A204.1 (cell line): ENCODE data around the gene GLB1L2.

Source experiments
- FAIRE-seq: peaks from 2 replicates; lab custom pipeline; 2012; peaks lifted over from hg19 to GRCh38; lab: Jason Lieb, UNC

Gene GLB1L2

GRCh38 chr11:134349109-134349801, 17.5 kb downstream of the GLB1L2 start:
- FAIRE-seq: no peak

GRCh38 chr11:134349802-134350355, 18.1 kb downstream of the GLB1L2 start:
- no peak for FAIRE-seq

DNA sequence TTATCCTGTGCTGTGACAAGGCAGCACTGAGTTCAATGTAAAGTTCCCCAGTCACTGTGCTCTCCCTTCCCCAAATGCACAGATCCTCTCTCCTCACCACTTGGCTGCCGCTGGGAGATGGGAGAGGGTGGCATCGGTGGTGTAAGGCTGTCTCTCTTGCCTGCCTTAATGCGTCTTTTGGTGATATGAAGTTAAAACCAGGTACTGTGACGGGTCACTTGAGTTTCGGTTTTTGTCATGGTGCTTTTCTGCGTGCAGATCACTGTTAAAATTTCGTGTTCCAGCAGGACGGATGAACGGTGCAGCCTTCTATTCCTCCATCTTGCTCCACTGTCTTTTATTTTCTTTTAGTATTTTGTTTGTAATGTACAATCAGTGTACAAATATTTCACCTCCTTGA, 18.6 kb downstream of the GLB1L2 start:
- no peak for FAIRE-seq

DNA sequence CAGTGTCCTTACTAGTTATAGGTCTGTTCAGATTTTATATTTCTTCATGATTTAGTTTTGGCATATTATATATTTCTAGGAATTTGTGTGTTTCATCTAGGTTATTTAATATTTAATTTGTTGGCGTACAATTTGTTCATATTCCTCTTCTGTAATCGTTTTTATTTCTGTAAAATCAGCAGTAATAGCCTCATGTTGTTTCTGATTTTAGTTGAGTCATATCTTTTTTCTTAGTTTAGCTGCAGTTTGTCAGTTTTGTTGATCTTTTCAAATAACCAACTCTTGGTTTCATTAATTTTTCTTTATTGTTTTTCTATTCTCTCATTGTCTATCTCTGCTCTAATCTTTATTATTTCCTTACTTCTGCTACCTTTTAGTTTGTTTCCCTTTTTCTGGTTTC, 20.3 kb downstream of the GLB1L2 start:
- no peak for FAIRE-seq

DNA sequence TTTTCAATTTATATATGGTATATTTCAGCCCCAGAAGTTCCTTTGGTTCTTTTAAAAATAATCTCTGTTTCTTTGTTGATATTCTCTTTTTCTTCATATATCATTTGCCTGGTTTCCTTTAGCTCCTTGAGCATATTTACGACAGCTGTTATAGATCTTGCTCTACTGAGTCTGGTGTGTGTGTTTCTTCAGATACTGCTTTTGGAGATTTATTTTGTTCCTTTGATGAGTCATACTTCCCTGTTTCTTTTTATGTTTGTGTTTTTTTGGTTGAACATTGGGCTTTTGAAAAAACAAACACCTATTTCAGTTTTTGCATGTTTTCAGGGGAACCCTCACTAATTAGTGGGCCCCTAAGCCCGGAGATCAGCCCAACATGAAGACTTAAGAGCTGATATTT, 23.3 kb downstream of the GLB1L2 start:
- FAIRE-seq: no peak

GRCh38 chr11:134355656-134356055, 23.9 kb downstream of the GLB1L2 start:
- no peak for FAIRE-seq

DNA sequence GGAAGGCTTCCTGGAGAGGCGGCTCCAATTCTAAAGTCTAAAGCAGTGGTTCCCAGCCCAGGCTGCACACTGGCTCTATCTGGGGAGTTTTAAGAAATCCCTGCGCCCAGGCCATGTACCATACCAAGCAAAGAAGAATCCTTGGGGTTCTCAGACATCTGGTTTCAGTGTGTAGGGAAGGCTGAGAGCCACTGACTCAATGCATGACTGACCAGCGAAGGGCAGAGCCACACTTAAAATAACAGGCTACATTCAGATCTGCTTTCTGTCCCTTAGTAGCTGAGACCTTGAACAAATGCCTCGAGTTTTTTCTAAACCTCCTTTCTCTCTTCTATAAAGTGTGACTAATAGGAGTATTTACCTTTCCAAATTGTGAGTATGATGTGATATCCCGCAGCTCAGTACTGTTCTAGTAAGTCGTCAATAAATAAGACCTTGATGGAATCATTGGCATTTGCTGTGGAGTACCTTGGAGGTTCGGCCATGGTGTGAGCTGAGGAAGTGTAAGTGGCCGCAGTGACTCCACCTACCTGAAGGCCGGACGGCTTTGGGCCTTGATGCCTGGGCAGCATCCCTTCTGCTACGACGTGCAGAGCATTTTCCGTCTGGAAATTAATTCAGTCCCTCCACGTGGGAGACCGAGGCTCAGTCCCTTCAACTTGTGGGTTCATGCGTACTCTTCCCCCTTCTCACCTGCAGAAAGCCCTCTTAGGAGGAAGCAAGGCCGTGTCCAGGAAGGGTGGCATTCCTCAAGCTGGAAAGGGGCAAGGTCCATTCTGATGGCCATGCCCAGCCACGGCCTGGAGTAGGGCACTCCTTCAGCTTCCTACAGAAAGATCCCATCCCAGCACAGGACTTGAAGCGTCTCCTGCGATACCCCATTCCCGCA, 25.1 kb downstream of the GLB1L2 start:
- no peak for FAIRE-seq

GRCh38 chr11:134357545-134357839, 25.7 kb downstream of the GLB1L2 start:
- FAIRE-seq: no peak

- no peak for FAIRE-seq
Observed at GRCh38 chr11:134358165-134358855, 26.5 kb downstream of the GLB1L2 start.

GRCh38 chr11:134358856-134359490, 27.2 kb downstream of the GLB1L2 start:
- no peak for FAIRE-seq

GRCh38 chr11:134359646-134360045, 27.9 kb downstream of the GLB1L2 start:
- FAIRE-seq: no peak

DNA sequence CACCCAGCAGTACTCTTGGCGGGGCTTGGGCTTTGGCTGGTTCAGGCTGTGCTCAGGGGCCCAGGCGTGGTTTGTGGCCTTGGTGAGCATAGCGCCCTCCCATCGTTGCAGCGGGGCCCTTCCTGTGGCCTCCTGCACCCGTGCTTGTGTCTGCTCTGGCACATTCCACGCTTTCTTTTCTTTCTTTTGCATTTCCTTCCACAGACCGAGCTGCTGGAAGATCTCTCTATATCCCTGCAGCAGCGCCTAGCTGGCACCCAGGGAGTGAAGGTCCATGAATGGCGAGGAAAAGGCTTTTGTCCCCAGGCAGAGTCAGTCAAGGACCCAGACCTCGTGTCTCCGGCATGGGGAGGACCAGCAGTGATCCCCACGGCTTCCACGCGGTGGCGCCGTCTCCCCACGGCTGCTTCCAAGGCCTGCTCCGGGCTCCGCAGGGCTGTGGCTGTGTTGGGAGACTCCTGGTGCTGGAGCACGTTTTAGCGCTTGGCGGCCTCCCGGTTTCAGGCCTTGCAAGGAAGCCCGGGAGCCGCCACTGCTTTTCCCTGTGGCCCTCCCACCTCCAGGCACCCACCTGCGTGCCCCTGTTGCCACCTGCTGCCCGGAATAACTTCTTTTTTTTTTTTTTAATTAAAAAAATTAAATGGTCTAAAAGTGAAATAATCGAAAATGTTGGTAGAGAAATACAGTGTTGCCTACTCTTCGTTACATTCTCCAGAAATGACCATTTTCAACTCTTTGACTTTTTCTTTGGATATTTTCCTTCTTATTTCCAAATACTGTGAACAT, 28.5 kb downstream of the GLB1L2 start:
- no peak for FAIRE-seq

GRCh38 chr11:134361661-134362060, 29.9 kb downstream of the GLB1L2 start:
- FAIRE-seq: no peak

DNA sequence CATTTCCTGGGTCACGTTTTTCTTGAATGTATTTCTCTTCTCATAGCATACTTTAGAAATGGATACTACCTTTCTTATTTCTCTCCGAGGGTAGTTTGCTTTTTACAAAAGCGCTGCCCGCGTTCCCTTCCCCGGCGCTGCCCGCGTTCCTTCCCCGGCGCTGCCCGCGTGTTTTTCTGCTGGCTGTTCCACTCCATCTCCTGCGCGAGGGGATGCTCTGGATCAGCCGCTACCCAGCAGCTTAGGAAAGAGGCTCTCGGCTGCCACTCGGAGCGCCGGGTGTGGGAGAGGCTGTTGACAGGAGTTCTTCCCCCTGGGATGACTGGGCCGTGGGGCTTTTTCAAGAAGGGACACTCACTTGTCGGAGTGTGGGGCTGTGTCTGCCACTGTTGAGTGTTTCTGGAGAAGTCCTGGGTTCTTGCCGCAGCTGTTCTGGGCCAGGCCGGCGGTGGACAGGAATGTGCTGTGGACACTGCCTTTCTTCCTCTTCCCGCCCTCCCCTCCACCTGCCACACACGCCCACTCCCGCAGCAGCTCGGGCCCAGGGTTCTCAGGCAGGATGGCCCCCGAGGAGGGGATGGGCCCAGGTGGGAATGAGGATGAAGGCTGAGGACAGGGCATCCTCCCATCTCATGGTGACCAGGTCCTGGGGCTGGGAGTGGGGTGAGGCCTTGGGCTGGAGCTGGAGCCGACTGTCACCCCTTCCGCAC, 30.6 kb downstream of the GLB1L2 start:
- no peak for FAIRE-seq

GRCh38 chr11:134363161-134363560, 31.4 kb downstream of the GLB1L2 start:
- FAIRE-seq: no peak

- no peak for FAIRE-seq
Observed at GRCh38 chr11:134363592-134363991, 31.8 kb downstream of the GLB1L2 start.

GRCh38 chr11:134364261-134364660, 32.5 kb downstream of the GLB1L2 start:
- FAIRE-seq: no peak

DNA sequence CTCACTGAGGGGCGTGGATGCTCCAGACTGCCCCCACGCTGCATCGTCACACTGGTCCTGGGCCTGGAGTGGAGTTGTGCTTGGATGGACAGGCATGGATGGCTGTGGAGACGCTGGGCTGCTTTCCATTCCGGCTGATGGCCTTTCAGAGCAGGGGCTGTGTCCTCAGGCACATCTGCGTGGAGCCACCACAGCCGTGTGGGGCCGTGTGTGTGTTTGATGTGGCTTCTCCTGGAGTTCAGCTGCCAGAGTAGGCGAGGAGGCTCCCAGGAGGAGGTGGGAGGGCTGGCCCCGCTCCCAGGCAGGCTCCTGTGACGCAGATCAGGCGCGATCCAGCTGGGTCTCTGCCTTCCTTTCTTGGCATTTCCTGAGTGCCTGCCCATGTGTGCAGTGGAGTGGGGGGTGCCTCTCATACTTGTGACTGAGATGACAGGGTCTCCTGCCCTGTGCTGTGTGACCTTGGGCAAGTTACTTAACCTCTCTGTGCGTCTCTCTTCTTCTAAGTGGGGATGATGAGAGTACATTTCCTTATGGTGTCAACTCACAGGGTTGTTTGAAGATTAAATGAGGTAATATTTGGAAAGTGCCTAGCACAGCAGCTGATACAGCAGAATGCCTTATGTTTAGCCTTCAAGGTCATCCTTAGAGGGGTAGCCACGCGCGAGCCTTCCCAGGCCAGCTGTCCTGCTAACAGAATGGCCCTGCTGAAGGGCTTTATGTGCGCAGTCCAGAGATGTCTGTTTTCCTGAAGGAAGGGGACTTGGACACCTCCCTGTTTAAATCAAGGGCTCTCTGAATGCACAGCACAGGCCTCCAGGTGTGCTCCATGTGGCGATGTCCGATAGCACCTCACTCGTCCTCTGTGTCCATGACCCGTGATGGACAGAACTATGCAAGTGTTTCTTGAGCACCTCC, 33.5 kb downstream of the GLB1L2 start:
- FAIRE-seq: no peak

DNA sequence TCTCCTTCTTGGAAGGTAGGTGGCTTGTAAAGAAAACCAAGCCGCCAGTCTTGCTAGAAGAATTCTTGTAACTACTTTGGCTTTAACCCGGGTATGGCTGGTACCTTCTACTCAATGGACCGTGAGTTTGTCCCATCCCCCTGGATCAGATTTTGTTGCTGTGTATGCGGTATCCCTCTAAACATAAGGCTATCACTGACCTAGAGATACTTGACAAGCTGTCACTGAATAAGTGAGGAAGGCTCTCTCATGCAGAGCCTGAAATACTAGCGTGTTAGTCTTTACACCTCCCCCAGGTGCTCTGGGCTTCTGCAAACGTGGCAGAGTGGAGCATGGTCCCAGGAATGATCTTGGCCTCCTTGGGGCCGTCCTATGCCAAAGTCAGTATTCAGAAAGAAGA, 34.5 kb downstream of the GLB1L2 start:
- FAIRE-seq: no peak

DNA sequence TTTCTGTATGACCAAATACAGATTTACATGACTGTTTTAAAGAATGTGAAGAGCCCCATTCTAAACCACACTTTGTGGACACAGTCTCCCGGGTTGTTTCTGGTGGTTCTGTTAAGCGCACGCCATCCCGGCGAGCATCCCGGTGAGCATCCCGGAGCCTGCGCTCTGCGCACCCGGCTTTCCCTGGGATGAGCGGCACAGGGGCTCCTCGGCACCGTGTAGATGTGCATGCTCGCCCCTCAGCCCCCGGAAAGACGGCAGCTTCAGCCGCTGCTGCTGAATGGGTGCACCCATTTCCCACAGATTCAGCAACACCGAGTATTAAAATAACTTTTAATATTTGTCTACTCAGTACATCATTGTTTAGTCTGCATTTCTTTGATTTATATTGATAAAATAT, 36.0 kb downstream of the GLB1L2 start:
- FAIRE-seq: no peak
